NCI-H510A (cell line): ENCODE measurements around the gene GTF2H3.
"Not testable (repeated sequence)": the region's sequence is repeated elsewhere in the genome, so short reads cannot be mapped to it uniquely, and the experiment has no call there.

Experiments used
- DNase-seq: peaks from one replicate; lab custom pipeline; 2025; lab: John Stamatoyannopoulos, UW

The GTF2H3 gene

DNA sequence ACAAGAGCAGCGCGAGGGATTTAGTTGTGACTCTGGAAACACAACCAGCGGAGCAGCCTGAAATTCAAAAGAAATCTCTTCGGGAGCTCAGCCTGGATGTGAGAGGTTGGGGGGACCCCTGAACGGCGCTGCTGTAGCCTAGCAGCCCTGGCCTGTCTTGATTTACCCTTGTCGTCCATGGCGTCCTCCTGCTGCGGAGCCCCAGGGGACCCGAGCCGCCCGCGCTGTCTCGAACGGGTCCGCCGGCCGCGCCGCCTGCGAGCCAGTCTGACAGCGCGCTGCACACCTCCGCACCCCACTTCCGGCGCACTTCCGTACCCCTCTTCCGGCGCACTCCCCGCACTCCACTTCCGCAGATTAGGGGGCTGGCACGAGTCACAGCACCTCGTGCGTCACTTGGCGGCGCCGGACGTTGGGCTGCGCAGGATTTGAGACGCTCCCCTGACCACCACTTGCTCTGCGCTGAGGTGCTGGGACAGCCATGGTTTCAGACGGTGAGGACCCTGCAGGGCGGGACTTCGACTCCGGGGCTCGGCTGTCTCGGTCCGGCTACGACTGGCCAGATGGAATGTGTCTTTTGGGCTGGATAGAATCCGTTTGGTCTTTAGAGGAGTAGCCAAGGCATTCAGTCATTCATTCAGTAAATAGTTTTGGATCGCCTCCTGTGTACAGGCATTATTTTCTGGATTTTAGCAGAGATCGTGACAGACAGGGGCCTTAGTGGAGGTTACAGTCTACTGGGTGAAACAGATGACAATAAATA is at the start of gene GTF2H3, which contains the start of gene EIF2B1:
TSS of gene GTF2H3 (plus strand) at position 451 of the 763 bp plus-strand sequence. CDS start at position 482, 31 bp downstream.
TSS of gene EIF2B1 (minus strand) at position 308 of the 763 bp plus-strand sequence. CDS start at position 179, 129 bp downstream.
- peak; percentile 96 for DNase-seq

- no peak for DNase-seq
Observed at GRCh38 chr12:123591702-123592481, 41.7 kb upstream of the GTF2H3 start.

DNA sequence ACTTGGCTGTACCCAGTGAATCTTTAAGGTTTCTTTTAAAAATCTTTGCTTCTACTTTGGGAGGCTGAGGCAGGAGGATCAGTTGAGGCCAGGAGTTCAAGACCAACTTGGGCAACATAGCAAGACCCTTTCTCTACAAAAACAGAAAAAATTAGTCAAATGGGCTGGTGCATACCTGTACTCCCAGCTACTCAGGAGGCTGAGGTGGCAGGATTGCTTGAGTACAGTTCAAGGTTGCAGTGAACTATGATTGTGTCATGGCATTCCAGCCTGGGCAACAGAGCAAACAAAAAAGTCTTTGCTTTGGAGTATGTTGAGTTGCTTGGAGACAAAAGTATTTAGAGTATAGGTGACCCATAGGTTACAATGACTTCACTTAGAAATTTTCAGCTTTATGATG is 37.9 kb upstream of the GTF2H3 start:
- DNase-seq = no peak

GRCh38 chr12:123597100-123597499 is 36.5 kb upstream of the GTF2H3 start:
- no peak for DNase-seq

DNA sequence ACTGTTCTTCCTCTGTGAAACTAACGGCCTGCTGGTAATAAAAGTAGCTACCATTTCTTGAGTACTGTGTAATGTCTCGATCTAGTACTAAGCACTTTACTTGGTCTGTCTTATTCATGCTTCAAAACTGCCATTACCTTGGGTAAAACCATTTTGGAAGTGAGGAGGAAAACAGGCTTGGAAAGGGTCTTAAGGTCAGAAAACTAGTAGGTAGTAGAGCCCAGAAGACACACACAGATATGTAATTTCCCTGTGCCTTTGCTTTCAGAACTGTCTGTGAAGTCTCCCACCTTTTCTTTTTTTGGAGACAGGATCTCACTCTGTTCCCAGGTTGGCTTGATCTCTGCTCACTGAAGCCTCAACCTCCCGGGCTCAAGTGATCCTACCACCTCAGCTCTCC is 35.1 kb upstream of the GTF2H3 start:
- no peak for DNase-seq

GRCh38 chr12:123599310-123599709 is 34.3 kb upstream of the GTF2H3 start:
- DNase-seq = no peak

DNA sequence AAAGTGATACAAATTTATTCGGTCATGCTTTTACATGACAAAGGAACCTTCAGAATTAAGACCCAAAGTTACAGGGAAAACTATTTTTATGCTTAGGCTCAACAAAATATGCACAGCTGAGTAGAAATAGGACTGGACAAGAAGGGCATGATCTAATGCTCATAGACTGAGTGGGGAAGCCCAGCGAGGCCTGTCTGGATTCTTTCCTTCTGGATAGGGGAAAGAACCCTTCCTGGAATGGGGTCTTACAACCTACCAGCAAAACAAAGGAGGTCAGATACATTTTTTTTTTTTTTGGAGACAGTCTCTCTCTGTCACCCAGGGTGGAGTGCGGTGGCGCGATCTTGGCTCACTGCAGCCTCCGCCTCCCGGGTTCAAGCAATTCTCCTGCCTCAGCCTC is 33.9 kb upstream of the GTF2H3 start:
- DNase-seq = no peak

- peak; percentile 83 for DNase-seq
Observed at GRCh38 chr12:123601602-123602489, 31.8 kb upstream of the GTF2H3 start, which contains the start of gene DDX55. Gene DDX55, plus strand, starts transcription at chr12:123602099. Its CDS starts 50 bp downstream, at chr12:123602149.

GRCh38 chr12:123602651-123603195 is 30.9 kb upstream of the GTF2H3 start:
- no peak for DNase-seq

DNA sequence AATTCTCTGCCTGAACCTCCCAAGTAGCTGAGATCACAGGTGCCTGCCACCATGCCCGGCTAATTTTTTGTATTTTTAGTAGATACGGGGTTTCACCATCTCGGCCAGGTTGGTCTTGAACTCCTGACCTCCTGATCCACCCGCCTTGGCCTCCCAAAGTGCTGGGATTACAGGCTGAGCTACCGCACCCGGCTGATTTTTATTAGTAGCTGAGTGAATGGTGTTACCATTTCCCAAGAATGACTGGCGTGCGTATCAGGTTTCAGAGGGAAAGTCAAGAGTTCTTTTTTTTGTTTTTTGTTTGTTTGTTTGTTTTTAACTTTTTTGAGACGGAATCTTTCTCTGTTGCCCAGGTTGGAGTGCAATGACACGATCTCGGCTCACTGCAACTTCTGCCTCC is 30.1 kb upstream of the GTF2H3 start:
- not testable (repeated sequence) for DNase-seq

- no peak for DNase-seq
Observed at GRCh38 chr12:123607756-123608155, 25.9 kb upstream of the GTF2H3 start.

GRCh38 chr12:123608182-123608581 is 25.4 kb upstream of the GTF2H3 start:
- no peak for DNase-seq

GRCh38 chr12:123614110-123614509 is 19.5 kb upstream of the GTF2H3 start:
- DNase-seq = no peak

DNA sequence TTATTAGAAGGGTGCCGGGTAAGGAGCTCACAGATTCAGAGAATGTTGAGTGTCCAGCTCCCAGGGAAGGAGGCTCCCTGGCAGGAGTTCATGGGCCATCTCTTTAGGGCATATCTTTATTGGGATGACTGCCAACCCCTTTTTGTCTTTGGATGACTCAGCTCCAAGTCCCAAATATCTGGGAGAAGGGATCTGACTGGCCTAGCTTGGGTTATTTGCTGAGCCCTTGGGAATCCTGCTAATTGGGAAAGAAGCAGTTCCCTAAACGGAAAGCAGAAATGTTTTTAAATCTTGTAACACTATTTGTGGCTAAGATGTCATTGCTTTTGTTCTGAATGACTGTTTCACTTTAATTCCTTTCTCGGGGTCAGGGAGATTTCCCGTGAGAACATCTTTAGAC is 19.1 kb upstream of the GTF2H3 start:
- DNase-seq = no peak

- DNase-seq = no peak
Observed at GRCh38 chr12:123617144-123617543, 16.5 kb upstream of the GTF2H3 start.

DNA sequence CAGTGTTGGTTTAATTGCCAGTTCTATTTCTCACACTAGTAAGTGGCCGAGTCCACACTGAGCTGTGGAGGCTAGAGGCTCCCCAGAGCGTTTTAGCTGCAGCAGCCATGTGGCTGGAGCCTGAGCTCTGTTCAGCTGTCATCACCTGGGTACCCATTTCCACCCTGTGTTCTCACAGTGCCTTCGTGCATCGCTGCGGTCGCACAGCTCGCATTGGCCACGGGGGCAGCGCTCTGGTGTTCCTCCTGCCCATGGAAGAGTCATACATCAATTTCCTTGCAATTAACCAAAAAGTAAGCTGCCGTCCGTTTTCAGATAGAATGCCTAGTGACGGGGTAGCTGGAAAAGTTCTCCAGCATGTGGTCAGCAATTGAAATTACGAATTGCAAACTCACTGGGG is 16.0 kb upstream of the GTF2H3 start:
- DNase-seq = no peak

DNA sequence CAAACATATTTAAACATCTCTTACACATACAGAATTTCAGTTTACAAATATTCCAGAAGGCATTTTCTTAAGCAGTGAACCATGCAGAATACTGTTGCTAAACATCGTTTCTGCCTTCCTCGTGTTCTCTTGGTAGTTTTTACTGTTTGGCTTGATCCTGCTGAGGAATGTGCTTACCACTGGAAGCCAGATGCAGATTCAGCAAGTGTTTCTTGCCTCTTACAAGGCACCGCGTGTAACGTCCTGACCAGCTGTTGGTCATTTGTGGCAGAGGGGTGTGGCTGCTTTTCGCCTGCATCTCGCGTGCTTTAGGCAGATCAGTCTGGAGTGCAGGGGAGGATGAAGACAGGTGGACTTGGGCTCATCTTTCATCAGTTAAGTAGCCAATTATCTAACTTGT is 12.5 kb upstream of the GTF2H3 start:
- DNase-seq = no peak

- no peak for DNase-seq
Observed at GRCh38 chr12:123621619-123622530, 11.8 kb upstream of the GTF2H3 start.

- DNase-seq = no peak
Observed at GRCh38 chr12:123634142-123634561, 523 bp downstream of the GTF2H3 start.

- DNase-seq = no peak
Observed at GRCh38 chr12:123643911-123644310, 10.3 kb downstream of the GTF2H3 start.

- no peak for DNase-seq
Observed at GRCh38 chr12:123645380-123645779, 11.8 kb downstream of the GTF2H3 start.
